Mesenchymal stem cell (in vitro differentiated cells and primary cell): Measurements from ENCODE around the gene CDC42EP1.

Experiments used
- DNase-seq: peaks from one replicate; pipeline ENCODE4 v3.0.0-alpha.2; 2013
- H2AFZ ChIP-seq: one replicate; pipeline ENCODE4 v1.6.1; 2013; ENCODE audit warnings: low read depth, mild to moderate bottlenecking, control low read depth, inconsistent platforms, low read length, moderate library complexity
- H2AK5ac ChIP-seq: 2 replicates; pipeline ENCODE4 v1.6.1; 2013; ENCODE audit warnings: low read length, moderate library complexity, mild to moderate bottlenecking, inconsistent platforms; ENCODE audit not compliant: severe bottlenecking
- H2BK120ac ChIP-seq: one replicate; pipeline ENCODE4 v1.6.1; 2013; ENCODE audit warnings: low read depth, mild to moderate bottlenecking, inconsistent platforms, low read length, moderate library complexity
- H2BK12ac ChIP-seq, 2 experiments: one replicate each; pipeline ENCODE4 v1.6.1; 2013; ENCODE audit warnings: inconsistent platforms in 2 of 2, low read length in 2 of 2, mild to moderate bottlenecking in 2 of 2, moderate library complexity in 2 of 2, control low read depth in 1 of 2
- H2BK15ac ChIP-seq: one replicate; pipeline ENCODE4 v1.6.1; 2013; ENCODE audit warnings: mild to moderate bottlenecking, low read depth, inconsistent platforms; ENCODE audit not compliant: poor library complexity, severe bottlenecking
- H2BK5ac ChIP-seq: 2 replicates; pipeline ENCODE4 v1.6.1; 2013; ENCODE audit warnings: low read depth, mild to moderate bottlenecking, low read length, control low read depth, inconsistent platforms; ENCODE audit not compliant: poor library complexity, severe bottlenecking
- H3K14ac ChIP-seq, 2 experiments: one replicate each; pipeline ENCODE4 v1.6.1; 2013; ENCODE audit warnings: inconsistent platforms in 2 of 2, low read length in 2 of 2, control low read depth in 1 of 2, mild to moderate bottlenecking in 1 of 2, moderate library complexity in 1 of 2
- H3K18ac ChIP-seq, 2 experiments: one replicate each; pipeline ENCODE4 v1.6.1; 2013; ENCODE audit warnings: inconsistent platforms in 2 of 2, low read length in 2 of 2, control low read depth in 1 of 2, low read depth in 1 of 2, mild to moderate bottlenecking in 1 of 2
- H3K23ac ChIP-seq, 2 experiments: one replicate each; pipeline ENCODE4 v1.6.1; 2013; ENCODE audit warnings: inconsistent platforms in 2 of 2, low read length in 2 of 2, mild to moderate bottlenecking in 2 of 2, moderate library complexity in 2 of 2, control low read depth in 1 of 2
- H3K27ac ChIP-seq: 2 replicates; pipeline ENCODE4 v1.5.1; 2013; ENCODE audit warnings: mild to moderate bottlenecking, moderate library complexity, low read length, control low read depth, inconsistent platforms; ENCODE audit not compliant: poor library complexity, severe bottlenecking
- H3K27me3 ChIP-seq, 2 experiments: 2 replicates each; pipeline versions ENCODE4 v1.6.1 to v1.7.0; 2013; ENCODE audit warnings: low read length in 2 of 2, mild to moderate bottlenecking in 2 of 2, moderate library complexity in 2 of 2, control low read depth in 1 of 2, inconsistent platforms in 1 of 2; ENCODE audit not compliant: control insufficient read depth in 1 of 2, insufficient read depth in 1 of 2
- H3K36me3 ChIP-seq, 2 experiments: 2 replicates each; pipeline versions ENCODE4 v1.6.1 to v1.7.0; 2013; ENCODE audit warnings: low read length in 2 of 2, control low read depth in 1 of 2, inconsistent platforms in 1 of 2, low read depth in 1 of 2, mild to moderate bottlenecking in 1 of 2; ENCODE audit not compliant: insufficient read depth in 2 of 2, control insufficient read depth in 1 of 2
- H3K4ac ChIP-seq, 2 experiments: one replicate each; pipeline ENCODE4 v1.6.1; 2013; ENCODE audit warnings: inconsistent platforms in 2 of 2, low read length in 2 of 2, mild to moderate bottlenecking in 2 of 2, moderate library complexity in 2 of 2, control low read depth in 1 of 2, low read depth in 1 of 2
- H3K4me1 ChIP-seq: 2 replicates; pipeline ENCODE4 v1.6.1; 2013; ENCODE audit warnings: low read depth, low read length, control low read depth; ENCODE audit not compliant: control insufficient read depth, insufficient read depth
- H3K4me2 ChIP-seq: 2 replicates; pipeline ENCODE4 v1.6.1; 2013; ENCODE audit warnings: low read length, mild to moderate bottlenecking, inconsistent platforms; ENCODE audit not compliant: poor library complexity, severe bottlenecking
- H3K4me3 ChIP-seq, 2 experiments: 2 replicates each; pipeline versions ENCODE4 v1.5.1 to v1.7.0; 2013; ENCODE audit warnings: low read length in 2 of 2, mild to moderate bottlenecking in 2 of 2, control low read depth in 1 of 2, low read depth in 1 of 2; ENCODE audit not compliant: insufficient read depth in 1 of 2
- H3K79me1 ChIP-seq: replicated peaks from 2 replicates; pipeline ENCODE4 v1.6.1; 2013; ENCODE audit warnings: mild to moderate bottlenecking, control low read depth, low read length, inconsistent platforms; ENCODE audit not compliant: poor library complexity, severe bottlenecking
- H3K9ac ChIP-seq: 2 replicates; pipeline ENCODE4 v1.7.0; 2013; ENCODE audit warnings: mild to moderate bottlenecking, low read length, moderate library complexity
- H3K9me3 ChIP-seq: 2 replicates; pipeline ENCODE4 v1.7.0; 2013; ENCODE audit warnings: mild to moderate bottlenecking, low read length; ENCODE audit not compliant: control insufficient read depth
- H4K8ac ChIP-seq: one replicate; pipeline ENCODE4 v1.6.1; 2013; ENCODE audit warnings: inconsistent platforms, mild to moderate bottlenecking, low read length, moderate library complexity
- H4K91ac ChIP-seq: one replicate; pipeline ENCODE4 v1.6.1; 2013; ENCODE audit warnings: mild to moderate bottlenecking, low read length, inconsistent platforms
- WGBS: methylation state at CpG from one replicate; pipeline ENCODE4 v1.1.7; 2013; ENCODE audit warnings: mixed read lengths; 5-methylcytosine and 5-hydroxymethylcytosine counted together

Gene CDC42EP1

GRCh38 chr22:37556710-37557109 is 3.6 kb upstream of the CDC42EP1 start:
- peak overlapping the region; percentile 32 for H2AFZ ChIP-seq
- no peak overlapping the region for H2BK120ac ChIP-seq
- H3K4ac ChIP-seq = peak overlapping the region in 1 of 2 experiments; percentile 71
- H3K9me3 ChIP-seq = no peaks in the 10 kb centered on the region
- peak overlapping the region in 1 of 2 experiments; percentile 83 for H3K14ac ChIP-seq
- H3K4me2 ChIP-seq = peak overlapping the region; percentile 17
- no peak for DNase-seq
- H3K36me3 ChIP-seq = no peaks in the 10 kb centered on the region
- H3K4me3 ChIP-seq = no peak overlapping the region
- no peak overlapping the region for H3K23ac ChIP-seq
- peak overlapping the region; percentile 14 to 78 for H3K18ac ChIP-seq
- peak overlapping the region; percentile 14 for H3K9ac ChIP-seq
- H3K27ac ChIP-seq = peak overlapping the region; percentile 18
- H4K91ac ChIP-seq = peak overlapping the region; percentile 8
- H3K79me1 ChIP-seq = peaks cover 4% of the 10 kb centered on the region
- H3K27me3 ChIP-seq = no peaks in the 10 kb centered on the region
- H2BK15ac ChIP-seq = no peak overlapping the region
- WGBS = 20% methylated on average over 4 of the region's 5 CpGs
- H2BK5ac ChIP-seq = no peak overlapping the region
- peak overlapping the region; percentile 84 for H2AK5ac ChIP-seq
- H2BK12ac ChIP-seq = peak overlapping the region in 1 of 2 experiments; percentile 92
- H3K4me1 ChIP-seq = peaks cover 45% of the 10 kb centered on the region
- H4K8ac ChIP-seq = peak overlapping the region; percentile 9

- WGBS = 85% methylated on average over 7 of the region's 7 CpGs
Observed at GRCh38 chr22:37557321-37558001, 2.8 kb upstream of the CDC42EP1 start.

GRCh38 chr22:37558815-37559214 is 1.5 kb upstream of the CDC42EP1 start:
- peak overlapping the region; percentile 15 for H2BK15ac ChIP-seq
- no peaks in the 10 kb centered on the region for H3K9me3 ChIP-seq
- no peak overlapping the region for H2BK120ac ChIP-seq
- H2BK5ac ChIP-seq = no peak overlapping the region
- H3K9ac ChIP-seq = no peak overlapping the region
- H3K79me1 ChIP-seq = peaks cover 4% of the 10 kb centered on the region
- peak overlapping the region; percentile 51 for H2AK5ac ChIP-seq
- no peak for DNase-seq
- 85% methylated on average over 7 of the region's 7 CpGs for WGBS
- no peaks in the 10 kb centered on the region for H3K27me3 ChIP-seq
- H3K18ac ChIP-seq = peak overlapping the region in 1 of 2 experiments; percentile 61
- peak overlapping the region; percentile 85 for H4K91ac ChIP-seq
- H3K14ac ChIP-seq = peak overlapping the region in 1 of 2 experiments; percentile 19
- H4K8ac ChIP-seq = no peak overlapping the region
- H3K4ac ChIP-seq = peak overlapping the region in 1 of 2 experiments; percentile 15
- peaks cover 5 to 12% of the 10 kb centered on the region in 2 experiments for H3K36me3 ChIP-seq
- H3K4me1 ChIP-seq = peaks cover 48% of the 10 kb centered on the region
- peak overlapping the region; percentile 20 to 89 for H2BK12ac ChIP-seq
- H2AFZ ChIP-seq = no peak overlapping the region
- no peak overlapping the region for H3K4me3 ChIP-seq
- H3K27ac ChIP-seq = peak overlapping the region; percentile 24
- no peak overlapping the region for H3K4me2 ChIP-seq
- no peak overlapping the region for H3K23ac ChIP-seq

More at GRCh38 chr22:37557321-37558001, 2.8 kb upstream of the CDC42EP1 start:
- Histone ChIP-seq H2AK5ac (peak overlapping the region; percentile 84), H3K27me3 (no peaks in the 10 kb centered on the region), H2BK15ac (no peak overlapping the region), H3K27ac (peak overlapping the region; percentile 63), H2BK5ac (peak overlapping the region; percentile 11), H2BK120ac (no peak overlapping the region), H2BK12ac (peak overlapping the region in 1 of 2 experiments; percentile 80), H3K18ac (peak overlapping the region; percentile 14 to 78), H4K8ac (no peak overlapping the region), H3K9ac (peak overlapping the region; percentile 14), H3K4me2 (no peak overlapping the region), H3K4ac (peak overlapping the region; percentile 28 to 71), H3K23ac (no peak overlapping the region), H3K79me1 (peaks cover 4% of the 10 kb centered on the region), H3K4me1 (peaks cover 45% of the 10 kb centered on the region), H3K4me3 (no peak overlapping the region), H3K9me3 (no peaks in the 10 kb centered on the region), H2AFZ (no peak overlapping the region), H3K14ac (peak overlapping the region in 1 of 2 experiments; percentile 76), H3K36me3 (peaks cover 5 to 7% of the 10 kb centered on the region in 2 experiments), H4K91ac (no peak overlapping the region)
- DNase-seq = no peak

- peak overlapping the region; percentile 94 for H2BK15ac ChIP-seq
- H3K18ac ChIP-seq = peak overlapping the region; percentile 94 to 98
- H2BK120ac ChIP-seq = peak overlapping the region; percentile 100
- peak overlapping the region; percentile 89 for H2BK5ac ChIP-seq
- H3K4me3 ChIP-seq = peak overlapping the region; percentile 53 to 73
- peak overlapping the region; percentile 90 to 98 for H3K4ac ChIP-seq
- H3K9me3 ChIP-seq = no peaks in the 10 kb centered on the region
- no peaks in the 10 kb centered on the region for H3K27me3 ChIP-seq
- peak overlapping the region in 1 of 2 experiments; percentile 91 for H3K14ac ChIP-seq
- H2AK5ac ChIP-seq = peak overlapping the region; percentile 50
- peak overlapping the region; percentile 90 for H3K9ac ChIP-seq
- H2BK12ac ChIP-seq = peak overlapping the region; percentile 65 to 99
- no peak overlapping the region for H2AFZ ChIP-seq
- peak overlapping the region; percentile 97 for H4K91ac ChIP-seq
- 58% methylated on average over 2 of the region's 6 CpGs for WGBS
- no peak overlapping the region for H3K23ac ChIP-seq
- H3K36me3 ChIP-seq = peaks cover 5 to 14% of the 10 kb centered on the region in 2 experiments
- peak overlapping the region; percentile 95 for H3K27ac ChIP-seq
- H4K8ac ChIP-seq = peak overlapping the region; percentile 97
- peaks cover 4% of the 10 kb centered on the region for H3K79me1 ChIP-seq
- DNase-seq = no peak
- peak overlapping the region; percentile 69 for H3K4me2 ChIP-seq
- peaks cover 54% of the 10 kb centered on the region for H3K4me1 ChIP-seq
Observed at GRCh38 chr22:37559521-37559900, 769 bp upstream of the CDC42EP1 start.
